GM18951 (cell line): ENCODE data around the gene WSCD2.

ENCODE experiments used
- POLR2A ChIP-seq: IDR thresholded peaks from 4 replicates; pipeline ENCODE4 v1.6.1; 2011; ENCODE audit warnings: mild to moderate bottlenecking; ENCODE audit not compliant: insufficient read length, insufficient read depth; ENCODE audit errors: extremely low read depth
- in situ Hi-C: fragments of 300-500 bp; cut with MboI; formaldehyde crosslinking; loops from one replicate; pipeline ENCODE4 v1.12.0; 2022; ENCODE audit warnings: low sequenced_read_pairs, mixed read lengths, inconsistent platforms; ENCODE audit not compliant: unreplicated experiment

The WSCD2 gene

GRCh38 chr12:108116254-108116653, 12.8 kb upstream of the WSCD2 start:
- in situ Hi-C loops, result no loop called here
- TF ChIP-seq POLR2A, result no peak

GRCh38 chr12:108116699-108117098, 12.4 kb upstream of the WSCD2 start:
- TF ChIP-seq POLR2A, result no peak
- in situ Hi-C loops, result no loop called here

- TF ChIP-seq POLR2A, result no peak
- in situ Hi-C loops, result no loop called here
These were observed 11.8 kb upstream of the WSCD2 start for GRCh38 chr12:108117163-108117849.

GRCh38 chr12:108117902-108118301, 11.2 kb upstream of the WSCD2 start:
- in situ Hi-C loops, result no loop called here

GRCh38 chr12:108119126-108119973, 9.7 kb upstream of the WSCD2 start:
- no peak for TF ChIP-seq POLR2A
- in situ Hi-C loops, result no loop called here

More at GRCh38 chr12:108117902-108118301, 11.2 kb upstream of the WSCD2 start:
- no peak for TF ChIP-seq POLR2A

GRCh38 chr12:108119974-108120862, 8.9 kb upstream of the WSCD2 start:
- TF ChIP-seq POLR2A, result no peak
- in situ Hi-C loops, result no loop called here

DNA sequence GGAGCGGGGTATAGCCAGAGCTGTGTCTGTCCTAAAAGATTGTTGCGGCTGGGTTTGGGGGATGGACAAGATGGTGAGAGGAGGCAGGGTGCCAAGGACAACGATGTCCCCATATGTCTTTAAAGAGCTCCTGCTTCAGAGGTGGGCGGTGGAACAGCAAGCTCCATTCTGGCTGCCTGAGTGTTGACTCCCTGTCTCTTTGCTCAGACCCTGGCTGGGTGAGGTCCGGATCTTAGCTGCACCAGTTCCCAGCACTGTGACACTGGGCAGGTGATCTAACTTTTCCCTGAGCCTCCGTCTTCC, 8.3 kb upstream of the WSCD2 start:
- no peak for TF ChIP-seq POLR2A
- in situ Hi-C loops, result no loop called here

DNA sequence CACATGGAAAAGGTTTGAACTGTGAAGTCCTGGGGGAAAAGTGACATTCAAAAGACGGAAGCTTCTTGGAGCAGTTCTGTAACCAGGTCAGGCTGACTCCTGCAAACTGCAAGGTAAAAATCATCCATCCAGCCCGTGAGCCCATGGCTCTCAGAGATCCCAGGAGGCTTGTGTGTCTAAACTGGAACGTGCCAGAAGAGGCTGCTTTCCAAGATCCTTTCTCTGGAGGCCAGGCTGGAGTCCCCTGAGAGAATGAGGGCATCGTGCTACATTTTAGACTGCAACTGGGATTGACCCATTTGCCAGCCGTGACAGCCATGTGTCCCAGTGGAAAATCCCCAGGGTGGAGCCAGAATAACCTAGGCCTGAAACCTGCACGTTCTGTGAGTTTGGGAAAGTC, 7.8 kb upstream of the WSCD2 start:
- in situ Hi-C loops, result no loop called here

GRCh38 chr12:108121728-108122471, 7.2 kb upstream of the WSCD2 start:
- in situ Hi-C loops, result no loop called here
- TF ChIP-seq POLR2A, result no peak

More for the DNA sequence above, 7.8 kb upstream of the WSCD2 start:
- TF ChIP-seq POLR2A, result no peak

GRCh38 chr12:108122644-108123043, 6.4 kb upstream of the WSCD2 start:
- in situ Hi-C loops, result no loop called here
- TF ChIP-seq POLR2A, result no peak

GRCh38 chr12:108123402-108123801, 5.7 kb upstream of the WSCD2 start:
- in situ Hi-C loops, result no loop called here
- no peak for TF ChIP-seq POLR2A

- TF ChIP-seq POLR2A, result no peak
- in situ Hi-C loops, result no loop called here
These were observed 4.0 kb upstream of the WSCD2 start for GRCh38 chr12:108125073-108125472.

- in situ Hi-C loops, result no loop called here
- TF ChIP-seq POLR2A, result no peak
These were observed 2.9 kb upstream of the WSCD2 start for GRCh38 chr12:108126212-108126611.

- in situ Hi-C loops, result no loop called here
- TF ChIP-seq POLR2A, result no peak
These were observed 2.0 kb upstream of the WSCD2 start for GRCh38 chr12:108126990-108127501.
